Naive thymus-derived CD8-positive, alpha-beta T cell (primary cell): ENCODE results near the gene SPDYE1. TPM values are rescaled to one million over a fixed set of nuclear protein-coding genes. Genes with fewer than 3 reads are reported as not detected.
"Not testable (repeated sequence)": the region's sequence is repeated elsewhere in the genome, so short reads cannot be mapped to it uniquely, and the experiment has no call there.

ENCODE experiments used
- ATAC-seq, 2 donors: fragments of 150-1000 bp; cut with Tn5 transposase in 1 of 2; sonication (Bioruptor Pico), chemical (Tn5 transposase) in 1 of 2; 1 replicate in 1 of 2; 2 replicates in 1 of 2; pipeline ENCODE4 v1.10.0; 2021; ENCODE audit warnings: mild to moderate bottlenecking in 2 of 2, moderate library complexity in 2 of 2
- POLR2A ChIA-PET: fragments of 350-600 bp; sonication (Branson Sonifier 250); formaldehyde crosslinking; loops from one replicate; lab custom pipeline; 2021; ENCODE audit warnings: antibody characterized with exemption; lab: Charles Lee
- DNase-seq, 10 donors: peaks; one replicate each; pipeline versions ENCODE4 v3.0.0 to v3.0.0-alpha.2; 2020 to 2022
- H3K27ac Mint-ChIP-seq, 10 donors: one replicate each; pipeline ENCODE4 v1.8.0; 2020 to 2022; ENCODE audit warnings: mild to moderate bottlenecking in 10 of 10, mixed read lengths in 10 of 10, moderate library complexity in 4 of 10, inconsistent platforms in 1 of 10
- H3K27me3 Mint-ChIP-seq, 5 donors: one replicate each; pipeline ENCODE4 v1.8.0; 2021 to 2022; ENCODE audit warnings: mixed read lengths in 5 of 5
- H3K36me3 Mint-ChIP-seq, 3 donors: one replicate each; pipeline ENCODE4 v1.8.0; 2020 to 2022; ENCODE audit warnings: mixed read lengths in 3 of 3, mild to moderate bottlenecking in 2 of 3, inconsistent platforms in 1 of 3
- H3K4me1 Mint-ChIP-seq, 4 donors: one replicate each; pipeline ENCODE4 v1.8.0; 2021 to 2022; ENCODE audit warnings: mixed read lengths in 4 of 4
- H3K4me3 Mint-ChIP-seq, 10 donors: one replicate each; pipeline ENCODE4 v1.8.0; 2020 to 2022; ENCODE audit warnings: mild to moderate bottlenecking in 10 of 10, mixed read lengths in 10 of 10, moderate library complexity in 6 of 10, inconsistent platforms in 1 of 10
- H3K9me3 Mint-ChIP-seq, 9 donors: one replicate each; pipeline ENCODE4 v1.8.0; 2020 to 2022; ENCODE audit warnings: mixed read lengths in 9 of 9, mild to moderate bottlenecking in 3 of 9, inconsistent platforms in 1 of 9, moderate library complexity in 1 of 9
- polyA plus RNA-seq, 3 donors: library from polyadenylated mRNA; unstranded; fragments of 300-500 nt; fragmentation: Illumina TruSeq; gene quantifications; one replicate each; pipeline ENCODE4 v1.2.3, GENCODE V29; 2021
- total RNA-seq, 8 experiments: library from RNA in 2 of 8; stranded (reverse) in 2 of 8; gene quantifications; one replicate each; pipeline ENCODE4 v1.2.3 and lab custom pipeline; 2021 to 2026

The SPDYE1 gene
- total and polyA plus RNA-seq, 5 experiments from 2014 or later = 0.12 to 0.14 TPM; not detected in 3

- H3K27ac Mint-ChIP-seq = peak overlapping the region; percentile 74 to 96 (median 94)
These were observed 21.4 kb downstream of the SPDYE1 start for GRCh38 chr7:44018857-44019807.

GRCh38 chr7:44019825-44020224 lies 22.1 kb downstream of the SPDYE1 start:
- H3K36me3 Mint-ChIP-seq, H3K9me3 Mint-ChIP-seq, ATAC-seq, H3K27me3 Mint-ChIP-seq, DNase-seq: not testable (repeated sequence)
- peak overlapping the region in 1 of 10 donors; percentile 60 for H3K27ac Mint-ChIP-seq
- H3K4me3 Mint-ChIP-seq = peak overlapping the region in 1 of 10 donors; percentile 79
- peaks cover 3 to 20% (median 11%) of the 10 kb centered on the region in 4 donors for H3K4me1 Mint-ChIP-seq
- POLR2A ChIA-PET = interaction anchor here (0.9 to 2.3 kb wide), 5 partner anchors 24 to 181 kb away, joined by 3 to 9 read pairs (median 5); partner anchors contain the start of genes DBNL, PGAM2, POLM and YKT6

More at GRCh38 chr7:44018857-44019807, 21.4 kb downstream of the SPDYE1 start:
- H3K4me3 Mint-ChIP-seq = peak overlapping the region; percentile 79 to 94 (median 88)
- peaks cover 3 to 20% (median 12%) of the 10 kb centered on the region in 4 donors for H3K4me1 Mint-ChIP-seq
- H3K27me3 Mint-ChIP-seq, H3K36me3 Mint-ChIP-seq, H3K9me3 Mint-ChIP-seq: not testable (repeated sequence)
- ATAC-seq (peak; percentile 89 to 92), DNase-seq (peak; percentile 97 to 100 (median 99))
- POLR2A ChIA-PET = interaction anchor here (0.9 to 2.3 kb wide), 5 partner anchors 25 to 182 kb away, joined by 3 to 9 read pairs (median 5); partner anchors contain the start of genes DBNL, PGAM2, POLM and YKT6

- POLR2A ChIA-PET = not testable (repeated sequence)
These were observed 24.4 kb downstream of the SPDYE1 start for GRCh38 chr7:44022069-44022468.

GRCh38 chr7:44022796-44023467 lies 25.2 kb downstream of the SPDYE1 start:
- H3K36me3 Mint-ChIP-seq, ATAC-seq, H3K9me3 Mint-ChIP-seq, H3K4me3 Mint-ChIP-seq, H3K27me3 Mint-ChIP-seq, POLR2A ChIA-PET, DNase-seq: not testable (repeated sequence)
- Mint-ChIP-seq H3K27ac (peak overlapping the region in 1 of 10 donors; percentile 43), H3K4me1 (peaks cover 3 to 14% (median 8%) of the 10 kb centered on the region in 4 donors)

More at GRCh38 chr7:44022069-44022468, 24.4 kb downstream of the SPDYE1 start:
- not testable (repeated sequence) for ATAC-seq, H3K27me3 Mint-ChIP-seq, H3K4me3 Mint-ChIP-seq, H3K36me3 Mint-ChIP-seq, H3K9me3 Mint-ChIP-seq, H3K27ac Mint-ChIP-seq, DNase-seq
- peaks cover 3 to 18% (median 10%) of the 10 kb centered on the region in 4 donors for H3K4me1 Mint-ChIP-seq

- H3K36me3 Mint-ChIP-seq, DNase-seq, H3K9me3 Mint-ChIP-seq, H3K27ac Mint-ChIP-seq, H3K4me3 Mint-ChIP-seq, ATAC-seq, H3K4me1 Mint-ChIP-seq, H3K27me3 Mint-ChIP-seq, POLR2A ChIA-PET: not testable (repeated sequence)
These were observed 31.7 kb downstream of the SPDYE1 start for GRCh38 chr7:44029433-44029832.

GRCh38 chr7:44030029-44030428 lies 32.3 kb downstream of the SPDYE1 start:
- ATAC-seq, H3K9me3 Mint-ChIP-seq, H3K4me3 Mint-ChIP-seq, H3K4me1 Mint-ChIP-seq, DNase-seq, POLR2A ChIA-PET, H3K27me3 Mint-ChIP-seq, H3K27ac Mint-ChIP-seq: not testable (repeated sequence)
- H3K36me3 Mint-ChIP-seq = peaks cover 0 to 10% (median 0%) of the 10 kb centered on the region in 3 donors

- DNase-seq, H3K4me1 Mint-ChIP-seq, H3K27me3 Mint-ChIP-seq, POLR2A ChIA-PET, H3K9me3 Mint-ChIP-seq, H3K4me3 Mint-ChIP-seq, H3K27ac Mint-ChIP-seq, ATAC-seq: not testable (repeated sequence)
- peaks cover 0 to 15% (median 0%) of the 10 kb centered on the region in 3 donors for H3K36me3 Mint-ChIP-seq
These were observed 33.6 kb downstream of the SPDYE1 start for GRCh38 chr7:44031319-44031718.

- H3K9me3 Mint-ChIP-seq, H3K4me3 Mint-ChIP-seq, ATAC-seq, H3K27me3 Mint-ChIP-seq, DNase-seq, H3K4me1 Mint-ChIP-seq, H3K27ac Mint-ChIP-seq: not testable (repeated sequence)
- H3K36me3 Mint-ChIP-seq = peaks cover 0 to 15% (median 0%) of the 10 kb centered on the region in 3 donors
- POLR2A ChIA-PET = interaction anchor here (0.6 kb wide), 1 partner anchor 33 kb away, joined by 3 read pairs; the partner anchor contains the start of gene PGAM2
These were observed 34.3 kb downstream of the SPDYE1 start for GRCh38 chr7:44032031-44032430.

GRCh38 chr7:44033971-44034844 lies 36.5 kb downstream of the SPDYE1 start:
- H3K27ac Mint-ChIP-seq, ATAC-seq, DNase-seq, H3K9me3 Mint-ChIP-seq, H3K4me1 Mint-ChIP-seq, H3K27me3 Mint-ChIP-seq, H3K4me3 Mint-ChIP-seq, POLR2A ChIA-PET: not testable (repeated sequence)
- peaks cover 0 to 15% (median 0%) of the 10 kb centered on the region in 3 donors for H3K36me3 Mint-ChIP-seq

GRCh38 chr7:44036364-44036763 lies 38.7 kb downstream of the SPDYE1 start:
- POLR2A ChIA-PET, H3K27me3 Mint-ChIP-seq, H3K9me3 Mint-ChIP-seq: not testable (repeated sequence)
- Mint-ChIP-seq H3K4me1 (peaks cover 2 to 10% (median 7%) of the 10 kb centered on the region in 4 donors), H3K27ac (peak overlapping the region in 2 of 10 donors; percentile 27 to 49), H3K36me3 (peaks cover 0 to 15% (median 0%) of the 10 kb centered on the region in 3 donors), H3K4me3 (peak overlapping the region in 1 of 10 donors; percentile 34)
- DNase-seq (peak in 7 of 10 donors; percentile 29 to 59 (median 51)), ATAC-seq (peak; percentile 5 to 20)

GRCh38 chr7:44037951-44038350 lies 40.3 kb downstream of the SPDYE1 start:
- Mint-ChIP-seq H3K4me3 (peak overlapping the region in 4 of 10 donors; percentile 14 to 42 (median 26)), H3K4me1 (peaks cover 2 to 18% (median 8%) of the 10 kb centered on the region in 4 donors), H3K36me3 (peaks cover 0 to 15% (median 0%) of the 10 kb centered on the region in 3 donors), H3K27ac (peak overlapping the region in 7 of 10 donors; percentile 40 to 88 (median 73))
- H3K27me3 Mint-ChIP-seq, POLR2A ChIA-PET, DNase-seq, H3K9me3 Mint-ChIP-seq, ATAC-seq: not testable (repeated sequence)
